NB4 (cell line): ENCODE data around the gene CCR5AS.
"Not testable (repeated sequence)": the region's sequence is repeated elsewhere in the genome, so short reads cannot be mapped to it uniquely, and the experiment has no call there.

ENCODE experiments used
- DNase-seq: peaks from one replicate; pipeline ENCODE4 v3.0.0; 2010; ENCODE audit warnings: low read depth
- H3K4me3 ChIP-seq: one replicate; pipeline ENCODE4 v1.5.1; 2011; ENCODE audit warnings: mild to moderate bottlenecking, low read depth, low read length, moderate library complexity
- MAX ChIP-seq: IDR thresholded peaks from 2 replicates; pipeline ENCODE4 v1.6.1; 2011; ENCODE audit warnings: low read depth, low read length
- MYC ChIP-seq: IDR thresholded peaks from 2 replicates; pipeline ENCODE4 v1.6.1; 2011; ENCODE audit warnings: low read depth, low read length
- POLR2A ChIP-seq: IDR thresholded peaks from 2 replicates; pipeline ENCODE4 v1.6.1; 2011; ENCODE audit warnings: mild to moderate bottlenecking; ENCODE audit not compliant: insufficient read length; ENCODE audit errors: extremely low read depth
- TF ChIP-seq, protein P1 (sequence below): IDR thresholded peaks from one replicate; pipeline ENCODE4 v1.5.1; 2012; ENCODE audit warnings: low read depth, low read length

CCR5AS gene

GRCh38 chr3:46395766-46396530 is 10.9 kb downstream of the CCR5AS start:
- peak; percentile 67 for TF ChIP-seq MYC
- no peak for TF ChIP-seq POLR2A
- TF ChIP-seq, protein P1, sequence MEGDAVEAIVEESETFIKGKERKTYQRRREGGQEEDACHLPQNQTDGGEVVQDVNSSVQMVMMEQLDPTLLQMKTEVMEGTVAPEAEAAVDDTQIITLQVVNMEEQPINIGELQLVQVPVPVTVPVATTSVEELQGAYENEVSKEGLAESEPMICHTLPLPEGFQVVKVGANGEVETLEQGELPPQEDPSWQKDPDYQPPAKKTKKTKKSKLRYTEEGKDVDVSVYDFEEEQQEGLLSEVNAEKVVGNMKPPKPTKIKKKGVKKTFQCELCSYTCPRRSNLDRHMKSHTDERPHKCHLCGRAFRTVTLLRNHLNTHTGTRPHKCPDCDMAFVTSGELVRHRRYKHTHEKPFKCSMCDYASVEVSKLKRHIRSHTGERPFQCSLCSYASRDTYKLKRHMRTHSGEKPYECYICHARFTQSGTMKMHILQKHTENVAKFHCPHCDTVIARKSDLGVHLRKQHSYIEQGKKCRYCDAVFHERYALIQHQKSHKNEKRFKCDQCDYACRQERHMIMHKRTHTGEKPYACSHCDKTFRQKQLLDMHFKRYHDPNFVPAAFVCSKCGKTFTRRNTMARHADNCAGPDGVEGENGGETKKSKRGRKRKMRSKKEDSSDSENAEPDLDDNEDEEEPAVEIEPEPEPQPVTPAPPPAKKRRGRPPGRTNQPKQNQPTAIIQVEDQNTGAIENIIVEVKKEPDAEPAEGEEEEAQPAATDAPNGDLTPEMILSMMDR: no peak
- peak; percentile 97 for TF ChIP-seq MAX
- DNase-seq: peak; percentile 70

GRCh38 chr3:46395210-46395661 is 11.6 kb downstream of the CCR5AS start:
- TF ChIP-seq POLR2A: no peak
- no peak for TF ChIP-seq MYC
- no peak for TF ChIP-seq MAX
- TF ChIP-seq, protein P1: no peak
- DNase-seq: peak; percentile 62
- no peak overlapping the region for H3K4me3 ChIP-seq

More at GRCh38 chr3:46395766-46396530, 10.9 kb downstream of the CCR5AS start:
- H3K4me3 ChIP-seq: no peak overlapping the region

DNA sequence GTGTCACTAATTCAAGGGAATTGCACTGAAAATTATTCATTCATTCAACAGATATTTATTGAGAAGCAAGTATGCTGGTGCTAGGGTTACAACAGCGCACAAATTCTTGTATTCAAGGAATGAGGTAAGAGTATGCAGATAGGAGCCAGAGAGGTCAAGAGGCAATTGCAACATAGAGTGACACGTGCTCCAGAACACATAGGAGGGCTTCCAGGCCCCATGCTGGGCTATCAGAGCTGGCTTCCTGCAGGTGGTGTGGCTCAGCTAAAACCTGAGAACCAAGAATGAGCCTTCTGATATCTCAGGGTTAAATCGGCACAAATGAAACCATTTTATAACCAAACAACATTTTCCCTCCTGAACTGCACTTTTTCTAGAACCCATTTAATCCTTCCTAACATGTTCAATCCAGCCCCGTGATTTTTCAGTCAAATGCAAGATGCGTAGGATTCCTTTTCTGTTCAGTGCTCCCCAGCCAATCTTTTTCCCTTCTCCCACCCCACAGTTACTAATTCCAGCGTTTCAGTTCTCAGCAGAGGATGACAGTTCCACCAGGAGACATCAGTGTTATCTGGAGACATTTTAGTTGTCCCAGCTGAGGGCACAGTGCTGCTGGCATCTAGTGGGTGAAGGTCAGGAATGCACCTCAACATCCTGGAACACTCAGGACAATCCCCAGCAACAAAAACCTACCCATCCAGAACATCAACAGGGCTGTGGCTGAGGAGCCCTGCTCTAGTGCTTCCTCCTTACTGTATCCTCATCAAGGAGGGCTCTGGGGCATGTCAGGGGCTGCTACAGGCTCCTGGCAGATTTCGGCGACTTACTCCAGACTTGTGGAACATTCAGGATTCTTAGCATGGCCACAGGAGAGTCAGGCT is 13.1 kb downstream of the CCR5AS start:
- peak; percentile 93 for DNase-seq
- no peak overlapping the region for H3K4me3 ChIP-seq
- TF ChIP-seq MAX (peak; percentile 100), POLR2A (no peak), MYC (peak; percentile 99)
- TF ChIP-seq, protein P1: no peak

GRCh38 chr3:46393011-46393410 is 13.9 kb downstream of the CCR5AS start:
- no peak overlapping the region for H3K4me3 ChIP-seq
- TF ChIP-seq MAX: no peak
- TF ChIP-seq POLR2A: no peak
- TF ChIP-seq, protein P1: no peak
- no peak for TF ChIP-seq MYC
- DNase-seq: no peak

DNA sequence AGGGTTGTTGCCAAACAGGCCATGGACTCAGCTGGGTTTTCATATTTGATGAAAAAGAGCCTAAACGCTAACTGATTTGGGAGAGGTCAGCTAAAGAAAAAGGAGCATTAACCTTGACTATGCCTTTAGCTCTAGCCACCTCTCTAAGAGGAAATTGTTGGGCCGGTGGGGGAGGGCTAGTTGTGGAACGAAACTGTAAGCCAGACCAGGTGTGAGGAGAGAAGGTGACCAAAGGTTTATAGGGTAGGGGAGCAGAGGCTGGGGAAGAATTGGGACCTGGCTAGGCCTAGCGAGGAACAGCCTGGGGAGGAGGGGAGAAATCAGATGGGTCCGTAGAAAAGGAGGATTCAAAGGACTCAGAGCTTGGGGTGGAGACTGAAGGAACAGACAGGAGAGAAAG is 15.3 kb downstream of the CCR5AS start:
- not testable (repeated sequence) for H3K4me3 ChIP-seq, DNase-seq

DNA sequence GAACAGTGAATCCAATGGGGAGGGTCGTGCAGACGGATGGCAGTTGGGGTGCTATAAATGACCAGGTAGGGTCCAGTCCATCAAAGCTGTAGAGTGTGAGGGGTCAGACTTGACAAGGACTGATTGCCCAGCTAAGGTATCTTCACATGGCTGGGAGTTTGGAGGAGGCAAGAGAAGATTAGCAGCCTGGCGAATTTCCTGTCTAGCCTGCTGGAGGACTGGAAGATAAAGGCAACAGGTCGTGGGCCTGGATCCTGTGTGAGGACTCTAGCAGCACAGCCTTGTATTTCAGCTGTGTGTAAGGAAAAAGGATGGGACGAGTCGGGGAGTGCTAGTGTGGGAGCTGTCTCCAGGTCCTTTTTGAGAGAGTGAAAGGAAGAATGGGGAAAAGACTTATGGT is 17.6 kb downstream of the CCR5AS start:
- no peak for DNase-seq
- H3K4me3 ChIP-seq: no peak overlapping the region
- no peak for TF ChIP-seq POLR2A
- TF ChIP-seq, protein P1: no peak
- no peak for TF ChIP-seq MYC
- no peak for TF ChIP-seq MAX

- DNase-seq, H3K4me3 ChIP-seq: not testable (repeated sequence)
Observed at GRCh38 chr3:46388847-46389246, 18.0 kb downstream of the CCR5AS start.
